ENCODE measurements around the gene ELAVL1.

GRCh38 chr19:7979559-7979958, 25.9 kb downstream of the ELAVL1 start:
- TF ChIP-seq CTCF (conservative IDR thresholded peaks at IDR 0.05; ENCODE audit: low read depth, low read length): no peak
- TF ChIP-seq EZH2 (IDR thresholded peaks at IDR 0.05; ENCODE audit: low read length, unreplicated experiment): no peak
